ENCODE data around the gene TMEM179B.
A peak's percentile ranks its signal among the peaks of the same experiment; 100 is the strongest.
"Not testable (repeated sequence)": the region's sequence is repeated elsewhere in the genome, so short reads cannot be mapped to it uniquely, and the experiment has no call there.

Gene TMEM179B

GRCh38 chr11:62791501-62792201, 4.4 kb downstream of the TMEM179B start, which contains the start of gene TMEM223:
Gene TMEM223 (minus strand): TSS chr11:62792006. CDS start chr11:62791994, 12 bp downstream.
- DNase-seq: peak; percentile 87

GRCh38 chr11:62792202-62792575, 5.0 kb downstream of the TMEM179B start:
- DNase-seq: no peak

GRCh38 chr11:62794201-62794775, 7.1 kb downstream of the TMEM179B start:
- DNase-seq: no peak

- no peak for DNase-seq
Observed at GRCh38 chr11:62796281-62796680, 9.1 kb downstream of the TMEM179B start.

- DNase-seq: no peak
Observed at GRCh38 chr11:62799486-62799885, 12.3 kb downstream of the TMEM179B start.

GRCh38 chr11:62801071-62801470, 13.9 kb downstream of the TMEM179B start:
- DNase-seq: no peak

GRCh38 chr11:62804310-62805075, 17.3 kb downstream of the TMEM179B start:
- DNase-seq: peak; percentile 18

GRCh38 chr11:62805076-62805892, 18.1 kb downstream of the TMEM179B start, which contains the start of gene NXF1:
Gene NXF1 (minus strand): TSS chr11:62805440. CDS start chr11:62805356, 84 bp downstream.
- peak; percentile 94 for DNase-seq

GRCh38 chr11:62805961-62806441, 18.8 kb downstream of the TMEM179B start:
- DNase-seq: peak; percentile 25

- no peak for DNase-seq
Observed at GRCh38 chr11:62806611-62807121, 19.5 kb downstream of the TMEM179B start.

- no peak for DNase-seq
Observed at GRCh38 chr11:62810748-62811147, 23.5 kb downstream of the TMEM179B start.

- DNase-seq: no peak
Observed at GRCh38 chr11:62811659-62812058, 24.5 kb downstream of the TMEM179B start.

GRCh38 chr11:62816557-62816956, 29.4 kb downstream of the TMEM179B start:
- DNase-seq: no peak

- no peak for DNase-seq
Observed at GRCh38 chr11:62817129-62817528, 29.9 kb downstream of the TMEM179B start.

- no peak for DNase-seq
Observed at GRCh38 chr11:62823677-62824076, 36.5 kb downstream of the TMEM179B start.

GRCh38 chr11:62828130-62828529, 40.9 kb downstream of the TMEM179B start:
- not testable (repeated sequence) for DNase-seq

GRCh38 chr11:62830904-62831519, 43.8 kb downstream of the TMEM179B start:
- DNase-seq: no peak

GRCh38 chr11:62831520-62832335, 44.5 kb downstream of the TMEM179B start, which contains the start of gene STX5:
Gene STX5 (minus strand): TSS chr11:62832051. CDS start chr11:62831243, 808 bp downstream.
- DNase-seq: peak; percentile 99

- no peak for DNase-seq
Observed at GRCh38 chr11:62832336-62833234, 45.4 kb downstream of the TMEM179B start, which contains the start of gene TEX54. Gene TEX54 (minus strand): TSS chr11:62832841.

- no peak for DNase-seq
Observed at GRCh38 chr11:62835336-62835735, 48.1 kb downstream of the TMEM179B start.
